HepG2 (cell line): ENCODE measurements around the gene LTA. TPM values are rescaled to one million over a fixed set of nuclear protein-coding genes. Genes with fewer than 3 reads are reported as not detected.
A peak's percentile ranks its signal among the peaks of the same experiment; 100 is the strongest.

ENCODE experiments used
- ASH2L ChIP-seq: fragments of 300-600, 200-600 bp; sonication (generic); IDR thresholded peaks from 2 replicates; pipeline ENCODE4 v1.7.0; 2017; ENCODE audit warnings: low read depth, mild to moderate bottlenecking, moderate library complexity, mixed read lengths, low read length; ENCODE audit not compliant: insufficient read length
- EHMT2 ChIP-seq: fragments of 200-600 bp; sonication (generic); IDR thresholded peaks from 2 replicates; pipeline ENCODE4 v1.7.0; 2017; ENCODE audit warnings: antibody characterized with exemption, low read depth, low read length, borderline replicate concordance
- HINFP ChIP-seq: sonication (generic); formaldehyde crosslinking; IDR thresholded peaks from 2 replicates; pipeline ENCODE4 v1.4.0; 2020; ENCODE audit warnings: low read depth, mild to moderate bottlenecking, missing genetic modification reagents
- HNRNPLL ChIP-seq: fragments of 200-400 bp; formaldehyde crosslinking; IDR thresholded peaks from 2 replicates; pipeline ENCODE4 v1.6.1; 2017; ENCODE audit warnings: mild to moderate bottlenecking, low read depth, low read length; ENCODE audit not compliant: poor library complexity, severe bottlenecking
- HNRNPUL1 ChIP-seq: fragments of 200-400 bp; formaldehyde crosslinking; IDR thresholded peaks from 2 replicates; pipeline ENCODE4 v1.6.1; 2017; ENCODE audit warnings: low read depth, mild to moderate bottlenecking, low read length, moderate library complexity
- RERE ChIP-seq: IDR thresholded peaks from 2 replicates; pipeline ENCODE4 v1.6.1; 2016; ENCODE audit warnings: low read depth, missing genetic modification reagents, missing compliant biosample characterization
- ZBTB26 ChIP-seq: IDR thresholded peaks from 2 replicates; pipeline ENCODE4 v1.6.1; 2016; ENCODE audit warnings: missing compliant biosample characterization, missing genetic modification reagents, borderline replicate concordance
- ZKSCAN1 ChIP-seq: fragments of 150-350 bp; IDR thresholded peaks from 2 replicates; pipeline ENCODE4 v1.6.1; 2014; ENCODE audit warnings: low read length
- ZKSCAN8 ChIP-seq: IDR thresholded peaks from 2 replicates; pipeline ENCODE4 v1.6.1; 2016; ENCODE audit warnings: borderline replicate concordance, missing genetic modification reagents, missing compliant biosample characterization
- ZNF503 ChIP-seq: sonication (generic); formaldehyde crosslinking; IDR thresholded peaks from 2 replicates; pipeline ENCODE4 v1.4.0; 2020; ENCODE audit warnings: missing genetic modification reagents
- ZNF530 ChIP-seq: sonication (generic); formaldehyde crosslinking; IDR thresholded peaks from 2 replicates; pipeline ENCODE4 v1.5.0; 2020; ENCODE audit warnings: low read depth, mild to moderate bottlenecking, missing genetic modification reagents
- ZNF749 ChIP-seq: sonication (generic); formaldehyde crosslinking; IDR thresholded peaks from 2 replicates; pipeline ENCODE4 v1.8.0; 2022; ENCODE audit warnings: mild to moderate bottlenecking, missing genetic modification reagents, moderate library complexity, borderline replicate concordance
- polyA plus RNA-seq, 8 experiments: library from polyadenylated mRNA; depleted of rRNA in 3 of 8; stranded (reverse) in 7 of 8; unstranded in 1 of 8; fragments of >200 nt; fragmentation: Illumina TruSeq in 4 of 8; extraction: Trizol in 4 of 8; gene quantifications; 2 replicates each; pipeline versions ENCODE4 v1.2.1 to v1.2.3, GENCODE V29; 2011 to 2016; ENCODE audit warnings: low read depth in 4 of 8, missing spikeins in 1 of 8, mixed read lengths in 1 of 8; ENCODE audit not compliant: insufficient read depth in 1 of 8
- total RNA-seq, 5 experiments: library from RNA; depleted of rRNA; stranded (reverse); fragments of >200 nt; fragmentation: Illumina TruSeq; extraction: Trizol; gene quantifications; 2 replicates each; pipeline ENCODE4 v1.2.3, GENCODE V29; 2016; ENCODE audit warnings: low read depth in 1 of 5
- TF ChIP-seq, protein P1 (sequence below): sonication (generic); formaldehyde crosslinking; IDR thresholded peaks from 2 replicates; pipeline ENCODE4 v1.5.1; 2020; ENCODE audit warnings: missing genetic modification reagents, mild to moderate bottlenecking, borderline replicate concordance

Gene LTA
- total and polyA plus RNA-seq, 2 of the 13 experiments (the other 11 are each of a cell fraction or from before 2014, with no cell fraction given): 0.09 TPM; not detected in 1

DNA sequence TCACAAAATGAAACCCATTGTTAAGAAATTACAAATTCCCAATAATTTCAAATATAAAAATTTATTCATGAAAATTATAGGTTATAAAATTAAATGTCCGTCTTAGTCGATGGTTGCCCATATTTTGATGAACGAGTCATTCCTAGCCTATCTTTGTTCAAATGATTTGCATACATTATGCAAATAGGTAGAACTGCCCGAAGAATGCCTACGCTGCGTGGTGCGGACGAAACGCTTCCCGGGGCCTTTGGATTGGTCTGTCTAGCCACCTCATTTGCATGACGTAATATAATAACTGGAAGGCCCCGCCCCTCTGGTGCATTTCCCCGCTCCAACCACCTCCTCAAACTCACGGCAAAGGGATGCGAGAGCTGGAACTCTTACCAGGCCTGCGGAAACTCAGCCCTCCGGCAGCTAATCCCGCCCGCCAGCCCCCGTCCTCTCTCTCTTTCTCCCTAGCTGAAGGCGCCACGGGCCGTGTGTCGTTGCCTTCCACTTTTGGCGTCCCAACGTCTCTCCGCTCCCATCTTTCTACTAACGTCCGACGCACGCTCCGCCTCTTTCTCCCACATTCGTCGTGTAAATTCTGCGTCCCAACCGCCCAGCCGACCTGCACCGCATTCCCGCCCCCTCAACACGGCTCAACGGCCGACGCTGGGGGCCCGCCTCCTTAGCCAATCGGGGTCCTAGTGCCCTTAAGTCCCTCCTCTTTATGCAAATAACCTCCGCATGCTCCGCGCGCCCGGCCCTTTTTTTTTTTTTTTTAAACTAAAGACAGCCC, 47.9 kb downstream of the LTA start (continued):
- TF ChIP-seq ZKSCAN1: no peak
- TF ChIP-seq, protein P1, sequence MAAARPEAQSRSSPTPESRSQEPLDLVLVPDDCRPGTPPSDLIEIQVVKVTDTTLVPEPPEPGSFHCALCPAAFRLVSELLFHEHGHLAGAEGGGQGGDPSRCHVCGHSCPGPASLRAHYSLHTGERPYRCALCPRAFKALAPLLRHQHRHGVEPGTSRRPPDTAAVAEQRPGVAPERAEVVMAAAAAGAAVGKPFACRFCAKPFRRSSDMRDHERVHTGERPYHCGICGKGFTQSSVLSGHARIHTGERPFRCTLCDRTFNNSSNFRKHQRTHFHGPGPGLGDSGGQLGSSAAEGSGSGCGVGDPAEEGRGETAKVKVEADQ: peak; percentile 20; the same call in 1 of the 2 replicates
- TF ChIP-seq HNRNPUL1: no peak
- TF ChIP-seq ZNF749 (CRISPR knock-in tag): peak; percentile 67
- TF ChIP-seq ZBTB26 (CRISPR knock-in tag): peak; percentile 84; the same call in 1 of the 2 replicates
- TF ChIP-seq ASH2L: peak; percentile 58
- peak; percentile 99 for TF ChIP-seq HNRNPLL
- peak; percentile 45; the same call in 1 of the 2 replicates for TF ChIP-seq ZKSCAN8 (CRISPR knock-in tag)
- no peak for TF ChIP-seq RERE
- TF ChIP-seq HINFP (CRISPR knock-in tag): no peak
- no peak for TF ChIP-seq EHMT2
- TF ChIP-seq ZNF503: no peak
- TF ChIP-seq ZNF530 (CRISPR knock-in tag): no peak
